Measurements from ENCODE around the gene TMED6. TPM values are rescaled to one million over a fixed set of nuclear protein-coding genes. Genes with fewer than 3 reads are reported as not detected.

TMED6 gene
- total and polyA plus RNA-seq, 2 of the 8 experiments (the other 6 are each of a cell fraction or from before 2014, with no cell fraction given), result not detected

DNA sequence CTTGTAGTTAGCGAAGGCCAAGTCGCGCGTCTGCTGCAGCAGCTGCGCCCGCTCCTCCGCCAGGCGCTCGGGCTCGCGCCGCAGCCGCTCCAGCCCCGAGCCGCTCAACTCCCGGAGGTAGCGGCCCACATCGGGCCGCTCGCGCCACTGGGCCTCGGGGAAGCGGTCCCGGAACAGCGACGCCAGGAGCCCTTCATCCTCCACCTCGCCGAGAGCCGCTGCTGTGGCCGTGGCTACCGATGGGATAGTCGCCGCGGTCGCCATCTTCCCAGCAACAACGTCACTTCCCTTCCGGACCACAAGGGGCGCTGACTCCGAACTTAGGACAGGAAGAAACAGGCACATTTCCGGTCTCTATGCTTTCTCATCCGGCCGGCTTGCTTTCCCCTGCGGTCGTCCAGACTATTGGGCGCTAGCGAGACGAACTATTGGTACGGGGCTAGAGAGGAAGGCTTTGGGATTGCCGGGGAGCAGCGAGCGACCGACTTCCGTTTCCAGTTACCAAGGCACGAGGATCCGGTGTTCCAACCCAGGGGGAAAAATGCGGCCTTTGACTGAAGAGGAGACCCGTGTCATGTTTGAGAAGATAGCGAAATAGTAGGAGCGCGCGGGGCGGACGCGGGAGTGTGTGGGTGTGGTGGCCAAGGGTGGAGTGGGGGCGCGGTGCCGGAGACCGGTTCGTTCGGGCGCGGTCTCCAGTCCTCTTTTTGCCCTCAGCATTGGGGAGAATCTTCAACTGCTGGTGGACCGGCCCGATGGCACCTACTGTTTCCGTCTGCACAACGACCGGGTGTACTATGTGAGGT is 12.1 kb downstream of the TMED6 start, which contains the start of the genes COG8 and NIP7 (continued):
- peak; percentile 91 for TF ChIP-seq ATF2 (IDR thresholded peaks at IDR 0.05; ENCODE audit: low read length)
- no peak for TF ChIP-seq SIX5 (IDR thresholded peaks at IDR 0.05; ENCODE audit: low read depth, low read length)
- no peak for TF ChIP-seq EZH2 (IDR thresholded peaks at IDR 0.05; ENCODE audit: low read depth, low read length, severe bottlenecking)
- no peak for TF ChIP-seq MAFK (IDR thresholded peaks at IDR 0.05; ENCODE audit: low read depth, low read length)
- no peak for TF ChIP-seq SUZ12 (IDR thresholded peaks at IDR 0.05; ENCODE audit: low read length)
- TF ChIP-seq BRCA1 (IDR thresholded peaks at IDR 0.05; ENCODE audit: low read depth, low read length), result no peak
- peak; percentile 70 for TF ChIP-seq KDM4A (IDR thresholded peaks at IDR 0.05; ENCODE audit: low read depth, low read length, severe bottlenecking)
- TF ChIP-seq KDM1A (IDR thresholded peaks at IDR 0.05; ENCODE audit: borderline replicate concordance, low read length), result no peak
- TF ChIP-seq SIN3A (conservative IDR thresholded peaks at IDR 0.05 in 1 of 2, IDR thresholded peaks at IDR 0.05 in 1 of 2; ENCODE audit: low read depth in 1 of 2, low read length in 2 of 2), result peak; percentile 59 to 91; a peak in 2 of 4 replicates
- no peak for TF ChIP-seq RXRA (IDR thresholded peaks at IDR 0.05; ENCODE audit: insufficient read depth, low read depth, low read length)
- no peak for TF ChIP-seq BACH1 (IDR thresholded peaks at IDR 0.05; ENCODE audit: low read length)
- peak; percentile 28; the same call in 1 of the 2 replicates for TF ChIP-seq RFX5 (IDR thresholded peaks at IDR 0.05; ENCODE audit: borderline replicate concordance, low read depth, low read length)
- TF ChIP-seq FOSL1 (IDR thresholded peaks at IDR 0.05; ENCODE audit: insufficient read depth, low read depth, low read length), result no peak
- no peak for TF ChIP-seq SRF (IDR thresholded peaks at IDR 0.05; ENCODE audit: low read depth, low read length)
- peak; percentile 73 for TF ChIP-seq MAX (IDR thresholded peaks at IDR 0.05)
- TF ChIP-seq NANOG (IDR thresholded peaks at IDR 0.05; ENCODE audit: insufficient read depth, low read depth, low read length, poor library complexity, severe bottlenecking), result peak; percentile 14
- no peak for TF ChIP-seq CTBP2 (IDR thresholded peaks at IDR 0.05; ENCODE audit: borderline replicate concordance, insufficient read depth, insufficient read length, low read length)
- no peak for TF ChIP-seq ZNF274 (IDR thresholded peaks at IDR 0.05; ENCODE audit: borderline replicate concordance, extremely low read depth, low read length)
- peak; percentile 91 for TF ChIP-seq PHF8 (conservative IDR thresholded peaks at IDR 0.05; ENCODE audit: low read depth, low read length)
- TF ChIP-seq RBBP5 (IDR thresholded peaks at IDR 0.05; ENCODE audit: borderline replicate concordance, low read depth, low read length), result 0 out of 2 replicates have a peak, but pooled peaks have one; percentile 92
- no peak for TF ChIP-seq TEAD4 (IDR thresholded peaks at IDR 0.05; ENCODE audit: low read depth, low read length)
